Cardiac septum (tissue), 1 donor: ENCODE data around the gene PBX3. TPM values are rescaled to one million over a fixed set of nuclear protein-coding genes. Genes with fewer than 3 reads are reported as not detected.

Source experiments
- DNase-seq: peaks from one replicate; pipeline ENCODE4 v3.0.0-alpha.2; 2020; ENCODE audit warnings: low spot score
- intact Hi-C: fragments of 100-400 bp; cut with DNase I; formaldehyde crosslinking; loops from one replicate; pipeline ENCODE4 v1.14.0; 2022
- total RNA-seq: library from RNA; stranded (reverse); fragmentation: NEBNext Ultra II Directional; extraction: Animal tissue kit (Norgen Biotek cat#: 25700); gene quantifications from one replicate; pipeline ENCODE4 v1.2.1, GENCODE V29; 2021
- donor health status: DM: no; HTN: no; CAD: no.

The PBX3 gene
- total RNA-seq, 1 donor from 2014 or later = 56.2 TPM

DNA sequence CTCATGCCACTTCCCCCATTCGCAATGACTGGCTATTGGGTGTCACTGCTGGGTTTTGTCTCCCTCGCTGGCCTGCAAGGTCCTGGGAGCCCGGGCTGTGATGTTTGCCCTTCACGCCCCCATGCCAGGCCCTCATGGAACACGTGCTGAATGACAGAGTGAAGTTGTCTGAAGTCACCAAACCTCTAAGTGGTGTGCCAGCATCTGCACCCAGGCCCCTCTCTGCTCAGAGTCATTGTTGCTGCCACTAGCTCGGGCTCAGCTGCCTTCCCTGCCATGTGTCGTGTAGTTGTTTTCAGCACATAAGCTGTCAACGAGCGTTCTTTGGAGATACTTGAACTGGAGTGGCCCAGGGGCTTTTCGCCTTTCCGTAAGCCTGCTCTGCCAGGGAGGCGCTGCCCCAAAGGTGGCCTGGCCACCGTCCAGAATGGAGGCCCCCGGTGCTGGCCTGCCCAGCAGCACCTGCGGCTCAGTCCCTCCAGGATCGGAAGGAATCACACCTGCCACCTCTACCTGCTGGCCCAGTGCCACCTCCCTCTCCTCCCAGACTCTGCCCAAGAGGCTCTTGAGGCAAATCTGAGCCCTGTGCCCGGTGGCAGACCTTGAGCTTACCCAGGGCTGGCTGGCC is 250.1 kb downstream of the PBX3 start:
- peak; percentile 19 for DNase-seq
- intact Hi-C loops = no loop called here

DNA sequence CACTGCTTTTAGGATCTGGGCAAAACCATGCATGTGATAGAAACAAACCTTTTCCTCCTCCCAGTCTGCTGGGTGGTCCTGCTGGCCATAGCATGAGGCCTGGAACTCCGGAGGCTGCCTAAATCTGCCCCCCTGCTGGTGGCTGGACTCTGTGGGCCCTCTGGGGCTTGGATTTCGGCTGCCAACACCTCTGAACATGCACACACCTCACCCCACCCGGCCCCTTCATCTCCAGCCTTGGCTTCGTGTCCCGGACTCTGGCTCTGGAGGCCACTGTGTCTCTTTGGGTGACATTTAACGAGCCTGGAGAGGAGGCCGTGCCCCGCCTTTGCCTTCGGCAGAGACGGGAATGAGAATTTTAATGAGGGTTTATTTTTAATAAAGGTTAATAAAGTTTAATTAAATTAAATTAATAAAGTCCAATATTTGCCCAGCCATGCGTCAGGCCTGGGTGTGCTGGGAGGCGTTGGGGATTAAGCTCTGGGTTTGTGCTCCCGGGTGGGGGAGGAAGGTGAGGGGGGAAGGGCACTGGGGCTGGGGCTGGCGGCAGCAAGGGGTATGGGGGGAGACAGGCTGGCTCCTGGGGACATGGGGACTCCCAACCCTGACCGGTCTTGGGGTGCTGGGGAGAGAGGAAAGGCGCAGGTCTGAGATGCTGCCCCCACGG is 251.8 kb downstream of the PBX3 start:
- intact Hi-C loops = no loop called here
- DNase-seq = peak; percentile 54

DNA sequence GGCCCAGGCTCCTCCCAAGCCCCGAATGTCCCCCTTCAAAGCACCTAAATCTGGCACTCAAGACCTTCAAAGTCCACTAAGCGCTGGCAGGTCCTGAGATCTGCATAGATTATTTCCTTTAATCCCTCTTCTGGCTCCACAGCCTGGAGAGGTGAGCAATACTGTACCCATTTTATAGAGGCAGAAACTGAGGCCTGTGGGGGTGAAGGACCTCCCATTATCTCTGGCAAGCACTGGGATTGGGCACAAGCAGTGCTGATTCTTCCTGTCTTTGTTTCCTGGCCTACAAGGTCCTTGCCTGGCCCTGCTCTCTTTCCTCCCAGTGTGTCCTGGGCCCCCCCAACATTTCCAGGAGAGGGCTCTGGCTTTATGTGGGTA is 252.3 kb downstream of the PBX3 start:
- DNase-seq = peak; percentile 24
- intact Hi-C loops = no loop called here

DNA sequence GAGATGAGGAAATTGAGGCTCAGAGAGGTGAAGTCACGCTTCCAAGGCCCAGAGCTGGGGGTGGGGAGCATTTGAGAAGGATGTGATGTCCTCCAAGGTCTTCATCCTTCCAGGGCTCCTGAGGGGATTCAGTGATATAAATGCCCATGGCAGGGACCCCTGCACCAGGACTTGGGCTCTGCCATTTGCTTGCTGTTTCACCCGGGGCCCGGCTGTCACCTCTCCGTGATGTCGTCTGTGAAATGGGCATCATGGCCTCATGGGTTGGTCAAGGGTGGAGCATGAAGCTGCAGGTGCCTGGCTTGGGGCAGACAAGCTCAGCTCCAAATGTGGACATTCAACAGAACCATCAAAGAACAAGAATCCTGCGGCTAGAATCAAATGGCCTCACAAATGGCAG is 253.1 kb downstream of the PBX3 start:
- intact Hi-C loops = no loop called here
- DNase-seq = peak; percentile 46

DNA sequence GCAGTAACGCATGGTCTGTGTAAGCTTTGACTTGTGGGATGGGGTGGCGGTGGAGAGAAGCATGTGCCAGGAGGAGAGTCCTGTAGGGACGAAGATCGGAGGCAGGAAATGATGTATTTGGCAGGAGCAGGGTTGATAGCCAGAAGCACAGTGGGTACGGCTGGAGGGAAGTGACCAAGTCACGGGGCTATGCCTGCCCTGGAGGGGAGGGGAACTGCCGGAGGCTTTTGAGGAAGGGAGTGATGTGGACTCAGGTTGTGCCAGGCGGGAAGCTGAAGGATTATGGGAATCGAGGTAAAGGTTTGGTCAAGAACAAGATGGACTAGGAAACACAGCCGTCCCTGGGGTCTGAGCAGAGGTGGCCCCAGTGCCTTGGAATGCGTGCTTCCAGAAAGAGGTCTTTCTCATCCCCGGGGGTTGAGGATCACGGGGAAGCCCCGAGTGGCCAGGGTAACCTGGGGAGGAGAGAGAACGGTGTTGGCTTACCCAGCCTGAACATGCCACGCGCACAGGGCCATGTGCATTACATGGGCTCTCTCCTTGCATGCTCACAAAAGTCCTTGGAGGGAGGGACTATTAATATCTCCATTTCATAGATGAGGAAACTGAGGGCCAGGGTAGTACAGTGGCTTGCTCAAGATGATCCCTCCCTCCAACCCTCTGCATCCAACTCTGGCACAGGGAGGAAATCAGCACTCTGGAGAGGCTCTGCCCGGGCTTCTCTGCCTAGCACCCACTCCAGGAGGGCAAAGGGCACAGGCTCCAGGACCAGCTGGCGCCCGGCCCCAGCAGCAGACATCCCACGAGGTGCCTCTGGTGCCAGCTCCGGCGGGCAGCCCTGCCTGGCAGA is 253.8 kb downstream of the PBX3 start:
- intact Hi-C loops = no loop called here
- DNase-seq = peak; percentile 61

DNA sequence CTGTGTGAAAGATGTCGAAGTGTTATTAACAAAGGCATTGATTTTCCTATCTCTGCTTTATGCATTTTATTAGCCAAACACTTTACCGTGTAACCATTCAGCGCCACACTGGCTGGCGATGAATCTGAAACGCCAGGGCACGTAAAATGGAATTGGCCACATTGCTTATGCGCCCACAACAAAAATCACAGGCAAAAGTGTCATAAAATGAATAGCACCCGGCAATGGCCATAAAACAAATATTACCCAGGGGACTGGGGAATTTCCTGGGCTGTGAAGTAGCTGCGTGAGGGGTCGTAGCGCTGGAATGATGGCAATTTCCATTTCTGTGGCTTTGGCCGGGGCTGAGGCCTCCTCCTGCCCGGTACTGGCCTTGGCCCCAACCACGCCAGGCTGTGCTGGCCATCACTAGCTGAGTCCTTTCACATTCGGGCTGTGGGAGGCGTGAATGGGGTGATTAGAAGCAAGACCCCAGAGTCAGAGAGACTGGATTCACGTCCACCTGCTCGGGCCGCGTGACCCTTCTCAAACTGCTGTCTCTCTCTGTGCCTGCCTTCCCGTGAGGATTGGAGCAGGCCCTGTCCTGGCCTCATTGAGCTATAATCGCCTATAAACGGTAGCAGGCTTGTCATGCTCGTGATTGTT is 254.5 kb downstream of the PBX3 start:
- peak; percentile 74 for DNase-seq

DNA sequence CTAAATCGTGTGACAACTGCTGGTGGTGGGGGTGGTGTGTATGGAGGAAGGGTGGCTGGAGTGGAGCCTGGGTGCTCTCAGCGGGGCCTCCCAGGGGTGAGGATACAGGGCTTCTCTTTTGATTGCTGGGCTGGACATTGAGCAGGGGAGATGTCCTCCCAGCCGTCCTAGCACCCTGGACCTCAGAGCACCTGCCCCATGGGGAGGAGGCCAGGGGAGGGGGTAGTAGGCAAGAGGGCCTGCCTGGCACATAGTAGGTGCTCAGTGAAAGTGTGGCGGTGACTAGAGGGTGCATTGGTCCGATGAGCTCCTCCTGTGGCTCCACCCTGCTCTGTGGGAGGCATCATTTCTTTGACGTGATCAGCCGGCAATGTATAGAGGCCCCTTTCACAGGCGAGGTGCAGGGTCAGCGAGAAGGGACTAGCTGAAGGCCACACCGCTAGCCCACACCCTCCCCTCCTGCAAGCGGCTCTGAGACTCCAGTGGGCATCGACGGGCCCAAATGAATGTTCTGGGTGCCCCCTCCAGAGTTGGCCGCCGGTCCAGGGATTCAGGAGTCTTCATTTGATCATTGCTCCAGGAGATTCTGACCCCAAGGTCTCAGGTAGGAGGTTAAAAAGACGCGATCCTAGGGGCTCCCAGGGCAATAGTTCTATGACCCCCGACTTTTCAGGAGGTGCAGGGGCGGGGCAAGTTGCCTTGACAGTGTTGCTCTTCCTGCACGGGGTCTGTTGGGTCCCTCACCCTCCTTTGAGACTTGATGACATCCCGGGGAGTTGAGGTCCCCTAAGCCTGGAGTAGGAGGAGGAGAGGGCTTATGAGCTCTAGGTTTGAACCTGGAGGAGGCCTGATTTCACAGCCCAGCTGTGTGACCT is 255.5 kb downstream of the PBX3 start:
- intact Hi-C loops = no loop called here
- no peak for DNase-seq

More for the DNA sequence above, 254.5 kb downstream of the PBX3 start:
- intact Hi-C loops = no loop called here

DNA sequence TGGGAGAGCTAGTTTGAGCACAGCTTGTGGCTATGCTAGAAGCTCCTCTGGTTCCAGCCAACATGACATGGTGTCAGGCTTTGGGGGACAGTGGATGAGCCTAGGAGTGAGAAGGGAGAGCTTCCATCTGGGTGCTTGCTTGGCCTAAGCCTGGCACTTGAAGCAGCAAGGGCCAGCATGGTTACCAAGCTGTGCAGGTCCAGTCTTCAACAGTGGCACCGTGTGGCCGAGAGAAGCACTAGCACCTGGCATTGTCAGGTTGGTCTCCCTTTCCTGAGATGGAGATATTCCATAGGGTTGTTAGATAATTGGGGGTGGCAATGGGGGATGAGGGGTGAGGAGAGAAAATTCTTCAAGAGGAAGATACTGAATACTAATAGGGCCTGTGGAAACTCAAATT is 261.9 kb downstream of the PBX3 start:
- intact Hi-C loops = no loop called here
- no peak for DNase-seq

DNA sequence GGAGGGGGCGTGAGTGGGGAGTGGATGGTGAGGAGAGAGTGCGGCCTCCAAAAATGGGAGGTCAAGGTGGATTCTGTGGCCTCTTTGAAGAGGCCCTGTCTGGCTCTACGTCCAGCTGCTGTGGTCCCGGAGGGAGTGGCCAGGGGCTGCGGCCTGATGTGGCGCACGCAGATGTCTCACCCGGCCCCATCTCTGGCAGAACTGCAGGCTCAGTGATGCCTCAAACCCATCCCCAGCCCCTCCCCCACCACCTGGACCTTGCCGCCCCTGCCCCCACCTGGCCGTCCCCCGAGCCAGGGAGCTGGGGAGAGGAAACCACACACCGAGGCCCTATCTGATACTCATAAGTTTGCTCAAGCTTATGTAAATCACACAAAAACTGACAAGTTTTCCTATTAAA is 267.6 kb downstream of the PBX3 start:
- DNase-seq = no peak
- intact Hi-C loops = no loop called here

DNA sequence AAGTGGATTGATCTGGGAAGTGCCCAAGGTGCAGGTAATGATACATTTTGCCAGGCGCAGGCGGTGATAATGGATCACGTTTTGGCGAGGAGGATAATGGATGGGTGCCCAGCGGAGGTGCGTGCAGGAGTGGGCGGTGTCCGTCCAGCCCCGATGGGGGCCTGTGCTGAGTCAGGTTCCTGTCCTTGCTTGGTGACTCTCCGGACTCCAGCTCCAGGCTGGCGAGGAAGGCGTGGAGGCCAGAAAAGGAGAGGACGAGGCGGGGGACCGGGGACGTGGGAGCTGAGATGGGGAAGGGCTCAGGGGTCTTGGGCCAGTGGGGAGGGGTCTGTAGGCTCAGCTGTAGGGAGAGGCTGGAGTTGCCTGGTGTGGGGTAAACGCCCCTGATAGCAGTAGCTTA is 268.3 kb downstream of the PBX3 start:
- intact Hi-C loops = no loop called here
- DNase-seq = no peak

DNA sequence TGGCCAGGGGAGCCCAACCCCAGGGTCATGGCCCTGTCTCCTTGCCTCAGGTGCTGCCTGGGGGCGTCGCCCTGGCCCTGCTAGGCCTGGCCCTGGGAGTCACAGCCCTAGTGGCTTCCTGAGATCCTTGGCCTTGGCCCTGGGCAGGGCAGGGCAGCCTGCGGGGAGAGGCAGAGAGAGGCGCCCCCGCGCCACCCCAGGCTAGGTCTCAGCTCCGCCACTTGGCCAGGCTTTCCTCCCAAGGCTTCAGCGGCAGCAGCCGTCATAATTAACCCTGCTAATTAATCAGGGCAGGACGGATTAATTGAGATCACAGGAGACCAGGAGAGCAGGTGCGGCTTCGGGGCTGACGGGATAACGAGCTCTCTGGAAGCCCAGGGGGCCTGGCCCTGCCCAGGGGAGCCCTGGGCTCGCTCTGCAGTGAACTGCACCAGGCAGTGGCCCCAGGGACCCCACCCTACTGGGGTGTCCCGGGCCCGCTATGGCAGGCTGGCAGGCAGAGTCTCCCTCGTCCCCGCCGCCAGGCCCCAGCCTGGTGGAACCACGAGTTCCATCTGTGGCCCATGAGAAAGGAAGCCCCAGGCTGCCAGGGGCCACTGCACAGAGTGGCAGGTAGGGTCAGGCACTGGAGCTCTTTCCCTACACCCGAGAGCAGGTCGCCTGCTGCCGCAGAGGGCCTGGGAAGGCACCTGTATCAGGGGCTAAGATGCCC is 269.6 kb downstream of the PBX3 start:
- intact Hi-C loops = no loop called here
- no peak for DNase-seq

Other genes starting within 250 kb of the PBX3 start
- 96.2 TPM for gene MAPKAP1, start 40.2 kb upstream of the PBX3 start, total RNA-seq